Tibial artery (tissue), 4 donors: ENCODE results near the gene C13orf46.

Source experiments
- DNase-seq, 2 donors: peaks; one replicate each; pipeline ENCODE4 v3.0.0-alpha.2; 2019
- H3K27ac ChIP-seq, 2 donors: fragments of 200-600 bp; sonication (generic) in 1 of 2; 1 replicate in 1 of 2; 2 replicates in 1 of 2; pipeline ENCODE4 v1.5.1; 2018 to 2019; ENCODE audit warnings: mild to moderate bottlenecking in 1 of 2
- H3K27me3 ChIP-seq, 2 donors: fragments of 200-600 bp; sonication (generic) in 1 of 2; one replicate each; pipeline versions ENCODE4 v1.5.1 to v1.6.0; 2016 to 2019
- H3K36me3 ChIP-seq, 3 donors: fragments of 200-600 bp; sonication (generic) in 2 of 3; one replicate each; pipeline ENCODE4 v1.5.1; 2016 to 2019; ENCODE audit warnings: mild to moderate bottlenecking in 2 of 3
- H3K4me1 ChIP-seq, 4 donors: fragments of 200-600 bp; sonication (generic) in 2 of 4; 1 replicate in 3 of 4; 2 replicates in 1 of 4; pipeline ENCODE4 v1.5.1; 2016 to 2019
- H3K4me3 ChIP-seq, 2 donors: fragments of 200-600 bp; sonication (generic) in 1 of 2; 1 replicate in 1 of 2; 2 replicates in 1 of 2; pipeline ENCODE4 v1.5.1; 2018 to 2019; ENCODE audit warnings: mild to moderate bottlenecking in 2 of 2
- H3K9me3 ChIP-seq, 3 donors: fragments of 200-600 bp; sonication (generic) in 1 of 3; one replicate each; pipeline ENCODE4 v1.5.1; 2016 to 2019
- intact Hi-C: fragments of 100-400 bp; cut with DNase I; formaldehyde crosslinking; loops from one replicate; pipeline ENCODE4 v1.15.0; 2023; ENCODE audit warnings: low total_unique reads
- TF ChIP-seq, protein P1 (sequence below), 2 experiments: fragments of 200-600 bp in 1 of 2; fragments of 450-650 bp in 1 of 2; IDR thresholded peaks; one replicate each; pipeline ENCODE4 v1.5.1; 2017 to 2019; ENCODE audit warnings: antibody characterized with exemption in 2 of 2, mild to moderate bottlenecking in 1 of 2, moderate library complexity in 1 of 2

Gene C13orf46

DNA sequence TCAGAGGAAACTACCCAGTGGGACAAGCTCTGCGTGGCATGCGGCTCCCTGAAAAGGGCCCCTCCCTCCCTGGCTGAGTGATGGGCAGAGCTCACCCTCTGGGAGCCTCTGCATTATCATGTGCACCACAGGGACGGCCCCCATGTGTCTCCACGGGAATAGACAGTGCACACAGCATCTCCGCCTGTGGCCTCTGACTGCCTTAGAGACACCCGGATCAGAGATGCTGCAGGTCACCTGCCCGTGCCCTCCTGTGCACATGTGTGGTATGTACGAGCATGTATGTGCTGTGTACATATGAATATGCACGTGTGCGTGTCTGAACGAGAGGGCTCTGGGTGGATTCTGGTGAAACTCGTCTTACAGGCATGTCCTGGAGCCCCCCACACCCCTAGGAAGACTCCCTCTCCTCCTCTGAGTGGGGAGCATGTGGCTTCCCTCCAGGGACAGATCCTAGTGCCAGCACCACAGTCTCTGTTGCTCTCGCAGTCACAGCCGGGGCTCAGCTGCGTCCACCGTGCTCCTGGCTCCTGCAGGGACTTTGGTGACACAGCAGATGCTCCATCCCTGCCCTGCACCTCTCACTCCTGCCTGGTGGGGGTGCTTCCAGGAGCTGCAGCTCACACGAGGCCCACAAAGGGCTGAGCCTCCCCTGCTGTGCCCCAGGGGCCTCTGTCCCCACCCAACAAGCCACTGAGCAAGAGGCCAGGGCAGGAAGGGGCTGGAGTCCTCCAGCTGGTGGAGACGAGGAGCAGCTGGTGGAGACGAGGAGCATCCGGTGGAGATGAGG is 19.6 kb downstream of the C13orf46 start:
- Histone ChIP-seq H3K4me1 (peaks cover 0 to 15% (median 9%) of the 10 kb centered on the region in 4 donors), H3K9me3 (no peaks in the 10 kb centered on the region), H3K4me3 (no peak overlapping the region), H3K27ac (no peak overlapping the region), H3K27me3 (no peaks in the 10 kb centered on the region), H3K36me3 (peaks cover 0 to 19% (median 8%) of the 10 kb centered on the region in 3 donors)
- DNase-seq, result no peak
- TF ChIP-seq, protein P1, sequence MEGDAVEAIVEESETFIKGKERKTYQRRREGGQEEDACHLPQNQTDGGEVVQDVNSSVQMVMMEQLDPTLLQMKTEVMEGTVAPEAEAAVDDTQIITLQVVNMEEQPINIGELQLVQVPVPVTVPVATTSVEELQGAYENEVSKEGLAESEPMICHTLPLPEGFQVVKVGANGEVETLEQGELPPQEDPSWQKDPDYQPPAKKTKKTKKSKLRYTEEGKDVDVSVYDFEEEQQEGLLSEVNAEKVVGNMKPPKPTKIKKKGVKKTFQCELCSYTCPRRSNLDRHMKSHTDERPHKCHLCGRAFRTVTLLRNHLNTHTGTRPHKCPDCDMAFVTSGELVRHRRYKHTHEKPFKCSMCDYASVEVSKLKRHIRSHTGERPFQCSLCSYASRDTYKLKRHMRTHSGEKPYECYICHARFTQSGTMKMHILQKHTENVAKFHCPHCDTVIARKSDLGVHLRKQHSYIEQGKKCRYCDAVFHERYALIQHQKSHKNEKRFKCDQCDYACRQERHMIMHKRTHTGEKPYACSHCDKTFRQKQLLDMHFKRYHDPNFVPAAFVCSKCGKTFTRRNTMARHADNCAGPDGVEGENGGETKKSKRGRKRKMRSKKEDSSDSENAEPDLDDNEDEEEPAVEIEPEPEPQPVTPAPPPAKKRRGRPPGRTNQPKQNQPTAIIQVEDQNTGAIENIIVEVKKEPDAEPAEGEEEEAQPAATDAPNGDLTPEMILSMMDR (IDR thresholded peaks at IDR 0.05), result no peak
- intact Hi-C loops, result no loop called here

DNA sequence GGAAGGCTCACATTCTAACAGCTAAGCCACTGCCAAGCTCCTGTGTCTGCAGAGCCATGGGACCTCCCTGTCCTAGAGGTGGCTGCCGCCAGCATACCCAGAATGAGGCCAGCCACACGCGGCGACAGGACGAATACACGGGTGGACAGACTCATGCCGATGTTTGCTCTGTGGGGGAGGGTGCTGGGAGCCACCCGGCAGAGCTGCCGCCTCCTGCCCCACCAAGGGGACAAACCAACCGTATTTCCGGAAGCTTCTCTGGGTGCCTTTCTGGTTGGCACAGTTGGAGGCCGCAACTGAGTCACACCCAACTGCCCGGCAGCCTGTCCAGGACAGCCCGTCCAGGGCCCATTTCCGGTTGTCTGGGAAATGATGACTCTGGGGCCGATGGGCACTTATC is 20.3 kb downstream of the C13orf46 start:
- DNase-seq, result no peak
- intact Hi-C loops, result no loop called here
- no peaks in the 10 kb centered on the region for H3K27me3 ChIP-seq
- H3K4me1 ChIP-seq, result peaks cover 0 to 15% (median 9%) of the 10 kb centered on the region in 4 donors
- no peak overlapping the region for H3K27ac ChIP-seq
- TF ChIP-seq, protein P1 (IDR thresholded peaks at IDR 0.05), result no peak
- no peaks in the 10 kb centered on the region for H3K9me3 ChIP-seq
- no peak overlapping the region for H3K4me3 ChIP-seq
- H3K36me3 ChIP-seq, result peaks cover 0 to 19% (median 8%) of the 10 kb centered on the region in 3 donors

DNA sequence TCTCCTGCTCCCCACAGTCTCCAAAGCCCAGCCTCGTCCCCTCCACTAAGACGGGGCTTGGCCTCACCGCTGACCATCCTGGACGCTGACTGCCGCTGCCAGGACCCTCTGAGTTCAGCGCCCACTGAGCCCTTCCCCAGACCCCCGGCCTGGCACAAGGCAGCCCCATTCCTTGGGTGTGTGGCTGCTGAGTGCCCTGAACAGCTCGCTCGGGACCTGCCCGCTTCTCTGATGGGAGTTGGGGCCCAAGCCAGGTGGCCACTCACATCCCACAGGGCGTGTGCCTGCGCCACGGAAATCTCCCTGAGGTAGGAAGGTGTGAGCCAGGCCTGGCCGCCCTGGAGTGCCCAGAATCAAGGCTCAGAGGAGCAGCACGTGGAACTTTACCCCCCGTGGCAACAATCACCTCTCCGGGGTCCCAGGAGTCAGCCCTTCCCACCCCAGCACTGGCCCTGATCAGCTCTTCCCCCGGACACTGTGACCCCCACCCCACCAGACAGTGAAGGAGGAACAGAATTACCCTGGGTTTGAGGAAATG is 20.8 kb downstream of the C13orf46 start:
- Histone ChIP-seq H3K27me3 (no peaks in the 10 kb centered on the region), H3K27ac (no peak overlapping the region), H3K4me1 (peaks cover 0 to 15% (median 9%) of the 10 kb centered on the region in 4 donors), H3K9me3 (no peaks in the 10 kb centered on the region), H3K36me3 (peaks cover 0 to 19% (median 8%) of the 10 kb centered on the region in 3 donors), H3K4me3 (no peak overlapping the region)
- DNase-seq, result no peak
- intact Hi-C loops, result no loop called here
- TF ChIP-seq, protein P1 (IDR thresholded peaks at IDR 0.05), result no peak

DNA sequence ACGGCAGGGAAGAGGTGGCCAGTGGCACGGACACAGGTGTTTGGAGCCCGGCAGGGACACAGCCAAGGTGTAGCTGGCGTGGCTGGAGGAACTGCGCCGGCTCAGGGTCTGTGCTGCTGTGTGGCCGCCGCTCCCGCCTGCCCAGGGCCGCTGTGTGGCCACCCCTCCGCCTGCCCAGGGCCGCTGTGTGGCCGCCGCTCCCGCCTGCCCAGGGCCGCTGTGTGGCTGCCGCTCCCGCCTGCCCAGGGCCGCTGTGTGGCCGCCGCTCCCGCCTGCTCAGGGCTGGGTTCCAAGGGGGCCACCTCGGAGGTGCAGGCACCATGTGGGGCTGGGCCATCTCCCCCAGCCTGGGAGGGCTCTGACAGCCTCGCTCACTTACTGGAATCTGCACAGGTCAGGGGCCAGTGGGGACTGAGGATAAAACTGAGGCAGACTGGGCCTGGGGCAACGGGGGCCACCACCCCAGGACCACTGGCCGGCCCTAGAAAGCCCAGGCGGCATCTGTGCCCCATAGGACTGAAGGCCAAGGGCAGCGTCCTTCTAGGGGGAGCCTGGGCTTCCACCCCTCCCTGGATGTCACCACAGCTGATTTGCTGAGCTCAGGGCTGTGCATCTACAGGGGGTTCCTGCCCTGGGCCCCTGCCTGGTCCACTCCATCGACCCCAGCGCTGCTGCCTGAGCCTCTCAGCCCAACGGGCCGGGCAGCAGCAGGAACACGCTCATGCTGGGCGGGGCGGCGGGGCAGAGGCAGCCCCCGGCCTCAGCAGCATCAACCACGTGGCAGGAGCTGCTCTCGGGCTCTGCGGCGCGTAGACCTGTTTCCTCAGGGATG is 21.5 kb downstream of the C13orf46 start:
- Histone ChIP-seq H3K27ac (no peak overlapping the region), H3K36me3 (peaks cover 0 to 19% (median 8%) of the 10 kb centered on the region in 3 donors), H3K4me1 (peaks cover 0 to 16% (median 9%) of the 10 kb centered on the region in 4 donors), H3K27me3 (no peaks in the 10 kb centered on the region), H3K4me3 (no peak overlapping the region), H3K9me3 (no peaks in the 10 kb centered on the region)
- intact Hi-C loops, result no loop called here
- TF ChIP-seq, protein P1 (IDR thresholded peaks at IDR 0.05), result no peak
- DNase-seq, result no peak

DNA sequence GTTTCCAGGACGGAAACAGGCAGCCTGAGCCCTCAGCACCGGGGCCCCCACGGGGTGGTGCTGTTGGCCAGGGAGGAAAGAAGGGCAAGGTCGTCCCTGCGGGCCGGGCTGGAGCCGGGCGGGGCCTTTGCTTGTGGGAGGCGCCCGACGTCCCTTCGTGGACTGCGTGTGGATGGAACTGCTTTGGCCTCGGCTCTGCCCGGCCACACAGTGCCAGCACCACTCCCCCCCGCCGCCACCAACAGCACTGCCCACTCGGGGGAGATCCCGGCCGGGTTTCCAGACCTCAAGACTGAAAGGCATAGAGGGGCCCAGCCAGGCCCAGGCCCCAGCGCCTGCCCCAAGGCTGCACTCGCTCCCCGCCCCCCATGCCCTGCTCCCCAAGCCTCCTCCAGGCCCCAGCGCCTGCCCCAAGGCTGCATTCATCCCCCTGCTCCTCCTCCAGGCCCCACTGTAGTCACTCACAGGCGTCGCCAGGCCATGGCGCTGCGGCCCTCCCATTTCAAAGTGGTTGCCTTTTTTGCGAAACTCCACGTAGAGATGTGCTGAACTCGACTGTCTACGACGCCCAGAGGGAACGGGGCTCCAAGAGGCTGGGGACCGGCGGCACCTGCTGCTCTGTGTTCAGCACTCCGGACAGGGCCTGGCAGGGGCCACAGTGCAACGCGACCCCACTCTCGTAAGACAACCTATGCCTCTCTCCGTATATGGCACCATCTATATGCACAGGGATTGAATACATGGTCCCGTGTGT is 22.5 kb downstream of the C13orf46 start:
- peaks cover 0 to 24% (median 15%) of the 10 kb centered on the region in 4 donors for H3K4me1 ChIP-seq
- H3K4me3 ChIP-seq, result peak overlapping the region; percentile 23 to 42
- peak; percentile 84 to 92 for DNase-seq
- no peak overlapping the region for H3K27ac ChIP-seq
- TF ChIP-seq, protein P1 (IDR thresholded peaks at IDR 0.05), result peak; percentile 90 to 94
- H3K9me3 ChIP-seq, result no peaks in the 10 kb centered on the region
- intact Hi-C loops, result no loop called here
- peaks cover 0 to 19% (median 8%) of the 10 kb centered on the region in 3 donors for H3K36me3 ChIP-seq
- no peaks in the 10 kb centered on the region for H3K27me3 ChIP-seq
